Measurements from ENCODE around the gene GPX5. TPM values are rescaled to one million over a fixed set of nuclear protein-coding genes. Genes with fewer than 3 reads are reported as not detected.

The GPX5 gene
- total and polyA plus RNA-seq, 7 donors = not detected

DNA sequence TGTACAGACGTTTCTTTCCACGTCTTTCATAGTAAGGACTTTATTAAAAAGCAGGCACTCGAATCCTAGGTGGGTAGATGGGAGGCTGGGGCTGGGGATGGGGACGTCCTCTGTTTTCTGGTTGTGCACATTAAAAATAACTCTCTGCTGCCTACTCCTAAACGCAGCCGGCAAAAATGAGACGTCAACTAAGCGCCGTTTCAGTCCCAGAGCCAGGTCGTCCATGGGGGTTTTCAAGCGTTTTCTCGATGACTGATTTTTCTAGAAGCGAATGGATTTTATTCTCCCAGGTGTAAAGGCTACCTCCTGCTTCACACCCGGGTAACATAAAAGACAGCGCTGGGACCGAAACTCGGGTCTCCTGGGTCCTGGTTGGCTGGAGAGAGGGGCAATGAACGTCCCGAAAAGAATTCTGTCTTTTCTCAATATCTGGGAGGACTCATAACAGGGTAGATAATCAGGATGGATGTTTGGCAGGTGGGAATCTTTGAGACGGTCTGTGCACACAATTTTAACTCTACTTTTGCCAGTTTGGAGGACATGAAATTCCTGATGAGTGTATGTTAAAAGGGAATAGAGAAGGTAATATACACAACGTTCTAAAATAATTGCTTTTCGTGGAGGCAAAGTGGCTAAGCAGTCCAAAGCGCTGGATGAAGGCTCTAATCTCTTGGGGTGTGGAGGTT lies 35.3 kb upstream of the GPX5 start:
- 14 to 29% methylated on average over 23 of the region's 23 CpGs for WGBS, 2 donors
- Histone ChIP-seq H3K4me3 (peak overlapping the region in 3 of 4 donors; percentile 6 to 40 (median 37)), H3K27ac (peak overlapping the region in 1 of 4 donors; percentile 10), H3K4me1 (peaks cover 0 to 8% (median 0%) of the 10 kb centered on the region in 4 donors), H3K9me3 (no peaks in the 10 kb centered on the region), H3K36me3 (no peaks in the 10 kb centered on the region), H3K27me3 (peaks cover 9 to 51% (median 18%) of the 10 kb centered on the region in 3 donors)
- DNase-seq = no peak
- TF ChIP-seq POLR2AphosphoS5 (IDR thresholded peaks at IDR 0.05) (no peak), EP300 (IDR thresholded peaks at IDR 0.05) (no peak), POLR2A (IDR thresholded peaks at IDR 0.05) (no peak)
- TF ChIP-seq, protein P1, sequence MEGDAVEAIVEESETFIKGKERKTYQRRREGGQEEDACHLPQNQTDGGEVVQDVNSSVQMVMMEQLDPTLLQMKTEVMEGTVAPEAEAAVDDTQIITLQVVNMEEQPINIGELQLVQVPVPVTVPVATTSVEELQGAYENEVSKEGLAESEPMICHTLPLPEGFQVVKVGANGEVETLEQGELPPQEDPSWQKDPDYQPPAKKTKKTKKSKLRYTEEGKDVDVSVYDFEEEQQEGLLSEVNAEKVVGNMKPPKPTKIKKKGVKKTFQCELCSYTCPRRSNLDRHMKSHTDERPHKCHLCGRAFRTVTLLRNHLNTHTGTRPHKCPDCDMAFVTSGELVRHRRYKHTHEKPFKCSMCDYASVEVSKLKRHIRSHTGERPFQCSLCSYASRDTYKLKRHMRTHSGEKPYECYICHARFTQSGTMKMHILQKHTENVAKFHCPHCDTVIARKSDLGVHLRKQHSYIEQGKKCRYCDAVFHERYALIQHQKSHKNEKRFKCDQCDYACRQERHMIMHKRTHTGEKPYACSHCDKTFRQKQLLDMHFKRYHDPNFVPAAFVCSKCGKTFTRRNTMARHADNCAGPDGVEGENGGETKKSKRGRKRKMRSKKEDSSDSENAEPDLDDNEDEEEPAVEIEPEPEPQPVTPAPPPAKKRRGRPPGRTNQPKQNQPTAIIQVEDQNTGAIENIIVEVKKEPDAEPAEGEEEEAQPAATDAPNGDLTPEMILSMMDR (IDR thresholded peaks at IDR 0.05) = no peak
- intact Hi-C loops (cut with DNase I) = no loop called here

DNA sequence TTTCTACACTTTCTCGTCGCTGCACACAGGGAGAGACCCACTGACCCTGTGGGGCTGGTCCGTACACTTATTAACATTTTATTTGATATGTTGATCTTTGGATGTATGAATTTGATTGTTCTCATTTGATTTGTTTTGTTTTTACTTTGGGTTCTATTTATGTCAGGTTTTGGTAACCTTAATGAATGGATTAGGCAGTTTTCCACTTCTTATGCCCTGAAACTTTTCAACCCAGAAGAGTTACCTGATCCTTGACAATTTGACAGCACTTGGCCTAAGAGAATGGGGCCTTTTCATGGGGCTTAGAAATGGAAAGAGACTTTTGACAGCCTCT lies 33.7 kb upstream of the GPX5 start:
- WGBS, 2 donors = 57 to 68% methylated on average over 3 of the region's 3 CpGs
- intact Hi-C loops (cut with DNase I) = no loop called here
- peaks cover 9 to 50% (median 18%) of the 10 kb centered on the region in 3 donors for H3K27me3 ChIP-seq

DNA sequence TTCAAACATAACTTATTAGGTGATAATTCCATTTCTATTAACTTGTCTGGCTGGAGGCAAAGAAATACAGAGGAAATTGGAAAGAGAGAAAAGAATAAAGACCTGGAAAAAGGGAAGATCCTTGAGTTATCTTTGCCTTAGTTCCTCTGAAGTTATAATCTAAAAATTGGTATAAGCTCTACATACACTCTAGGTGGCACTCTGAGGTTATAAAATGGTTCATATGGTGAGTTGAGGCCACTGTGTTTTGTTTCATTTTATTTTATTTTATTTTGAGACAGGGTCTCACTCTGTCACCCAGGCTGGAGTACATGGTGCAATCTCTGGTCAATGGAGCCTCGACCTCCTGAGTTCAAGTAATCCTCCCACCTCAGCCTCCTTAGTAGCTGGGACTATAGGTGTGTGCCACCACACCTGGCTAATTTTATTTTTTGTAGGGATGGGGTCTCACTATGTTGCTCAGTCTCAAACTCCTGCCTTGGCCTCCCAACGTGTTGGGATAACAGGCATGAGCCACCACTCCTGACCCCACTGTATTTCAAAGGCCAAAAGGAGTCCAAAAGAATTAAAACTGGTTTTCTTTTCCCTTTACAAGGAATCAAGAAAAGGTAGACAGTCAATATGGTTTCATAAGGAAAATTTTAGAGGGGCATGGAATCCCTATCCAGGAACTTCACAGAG lies 29.4 kb upstream of the GPX5 start:
- H3K27me3 ChIP-seq = peaks cover 1 to 15% (median 3%) of the 10 kb centered on the region in 3 donors
- TF ChIP-seq POLR2AphosphoS5 (IDR thresholded peaks at IDR 0.05) (no peak), POLR2A (IDR thresholded peaks at IDR 0.05) (no peak), EP300 (IDR thresholded peaks at IDR 0.05) (no peak)
- TF ChIP-seq, protein P1 (IDR thresholded peaks at IDR 0.05) = no peak
- no peak overlapping the region for H3K4me3 ChIP-seq
- H3K27ac ChIP-seq = no peak overlapping the region
- no peaks in the 10 kb centered on the region for H3K9me3 ChIP-seq
- H3K36me3 ChIP-seq = no peaks in the 10 kb centered on the region
- H3K4me1 ChIP-seq = no peaks in the 10 kb centered on the region
- 29 to 39% methylated on average over 2 of the region's 2 CpGs for WGBS, 2 donors
- intact Hi-C loops (cut with DNase I) = no loop called here
- no peak for DNase-seq

More for the DNA sequence above, 33.7 kb upstream of the GPX5 start:
- no peak overlapping the region for H3K4me3 ChIP-seq
- no peaks in the 10 kb centered on the region for H3K9me3 ChIP-seq
- no peak overlapping the region for H3K27ac ChIP-seq
- no peaks in the 10 kb centered on the region for H3K36me3 ChIP-seq
- TF ChIP-seq POLR2A (IDR thresholded peaks at IDR 0.05) (no peak), EP300 (IDR thresholded peaks at IDR 0.05) (no peak)
- TF ChIP-seq, protein P1 (IDR thresholded peaks at IDR 0.05) = no peak
- H3K4me1 ChIP-seq = peaks cover 0 to 8% (median 0%) of the 10 kb centered on the region in 4 donors
- DNase-seq = no peak

DNA sequence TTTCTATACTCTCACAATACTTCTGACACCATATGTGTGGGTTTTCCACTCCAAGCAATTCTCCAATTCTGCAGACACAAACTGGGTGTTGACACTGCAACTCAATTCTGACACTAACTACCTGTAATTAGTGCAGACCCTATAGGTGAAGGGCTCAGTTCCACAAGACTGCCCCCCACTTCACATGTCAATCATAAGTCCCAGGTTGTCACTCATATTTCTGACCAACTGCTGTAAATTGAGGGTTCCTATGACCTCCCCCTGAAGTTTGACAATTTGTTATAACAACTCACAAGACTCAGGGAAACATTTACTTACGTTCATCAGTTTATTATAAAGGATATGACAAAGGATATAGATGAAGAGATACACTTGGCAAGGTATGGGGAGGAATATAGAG lies 28.4 kb upstream of the GPX5 start:
- no peak overlapping the region for H3K4me3 ChIP-seq
- peaks cover 0 to 4% (median 0%) of the 10 kb centered on the region in 3 donors for H3K27me3 ChIP-seq
- DNase-seq = no peak
- H3K27ac ChIP-seq = no peak overlapping the region
- H3K4me1 ChIP-seq = no peaks in the 10 kb centered on the region
- no peaks in the 10 kb centered on the region for H3K36me3 ChIP-seq
- TF ChIP-seq, protein P1 (IDR thresholded peaks at IDR 0.05) = no peak
- TF ChIP-seq POLR2A (IDR thresholded peaks at IDR 0.05) (no peak), POLR2AphosphoS5 (IDR thresholded peaks at IDR 0.05) (no peak), EP300 (IDR thresholded peaks at IDR 0.05) (no peak)
- intact Hi-C loops (cut with DNase I) = no loop called here
- H3K9me3 ChIP-seq = no peaks in the 10 kb centered on the region
- 54 to 65% methylated on average over 1 of the region's 1 CpG for WGBS, 2 donors
